ENCODE data around the gene BST1.

DNA sequence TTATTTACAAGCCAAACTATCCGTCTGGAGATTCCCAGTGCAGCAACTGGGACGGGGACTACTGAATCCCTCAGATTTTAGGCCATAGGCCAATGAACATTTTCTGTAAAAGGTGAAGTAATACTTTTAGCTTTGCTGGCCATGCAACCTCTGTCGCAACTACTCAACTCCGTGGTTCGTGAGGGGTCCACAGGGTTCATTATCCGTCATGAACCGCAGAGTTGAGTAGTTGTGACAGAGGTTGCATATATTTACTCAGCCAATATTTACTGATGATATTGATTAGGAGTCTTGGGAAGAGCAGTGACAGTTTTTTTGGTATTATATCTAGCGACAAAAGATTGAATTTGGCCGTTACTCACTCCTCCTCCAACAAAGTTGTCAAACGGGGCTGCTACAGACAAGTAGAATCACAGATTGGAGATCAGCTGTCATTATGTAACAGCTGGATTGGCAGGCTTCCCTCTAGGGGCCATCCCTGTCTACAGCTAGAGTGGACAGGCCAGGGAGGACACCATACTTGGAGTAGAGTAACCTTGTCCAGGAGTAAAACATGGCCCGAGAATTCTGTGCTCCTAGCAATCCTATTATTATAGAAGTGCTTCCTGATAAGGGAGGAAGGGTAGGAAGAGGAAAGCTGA lies 38.0 kb downstream of the BST1 start:
- no peak for TF ChIP-seq EZH2phosphoT487 (conservative IDR thresholded peaks at IDR 0.05; ENCODE audit: low read length)
- TF ChIP-seq, protein P1, sequence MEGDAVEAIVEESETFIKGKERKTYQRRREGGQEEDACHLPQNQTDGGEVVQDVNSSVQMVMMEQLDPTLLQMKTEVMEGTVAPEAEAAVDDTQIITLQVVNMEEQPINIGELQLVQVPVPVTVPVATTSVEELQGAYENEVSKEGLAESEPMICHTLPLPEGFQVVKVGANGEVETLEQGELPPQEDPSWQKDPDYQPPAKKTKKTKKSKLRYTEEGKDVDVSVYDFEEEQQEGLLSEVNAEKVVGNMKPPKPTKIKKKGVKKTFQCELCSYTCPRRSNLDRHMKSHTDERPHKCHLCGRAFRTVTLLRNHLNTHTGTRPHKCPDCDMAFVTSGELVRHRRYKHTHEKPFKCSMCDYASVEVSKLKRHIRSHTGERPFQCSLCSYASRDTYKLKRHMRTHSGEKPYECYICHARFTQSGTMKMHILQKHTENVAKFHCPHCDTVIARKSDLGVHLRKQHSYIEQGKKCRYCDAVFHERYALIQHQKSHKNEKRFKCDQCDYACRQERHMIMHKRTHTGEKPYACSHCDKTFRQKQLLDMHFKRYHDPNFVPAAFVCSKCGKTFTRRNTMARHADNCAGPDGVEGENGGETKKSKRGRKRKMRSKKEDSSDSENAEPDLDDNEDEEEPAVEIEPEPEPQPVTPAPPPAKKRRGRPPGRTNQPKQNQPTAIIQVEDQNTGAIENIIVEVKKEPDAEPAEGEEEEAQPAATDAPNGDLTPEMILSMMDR (IDR thresholded peaks at IDR 0.05; ENCODE audit: insufficient read depth, low read length, poor library complexity, severe bottlenecking) = no peak
